Lower lobe of right lung (tissue), 2 donors: Measurements from ENCODE around the gene CHI3L1. TPM values are rescaled to one million over a fixed set of nuclear protein-coding genes. Genes with fewer than 3 reads are reported as not detected.

Source experiments
- ATAC-seq, 2 donors: fragments of 200-7000 bp; cut with Tn5 transposase; one replicate each; pipeline ENCODE4 v1.9.1; 2020 to 2022; ENCODE audit warnings: mild to moderate bottlenecking in 2 of 2, moderate library complexity in 2 of 2
- DNase-seq: peaks from one replicate; pipeline ENCODE4 v3.0.0-alpha.2; 2020
- H3K27ac ChIP-seq: fragments of 200-600 bp; one replicate; pipeline ENCODE4 v1.8.0; 2022
- H3K27me3 ChIP-seq: fragments of 200-600 bp; one replicate; pipeline ENCODE4 v1.8.0; 2022; ENCODE audit warnings: low read depth
- H3K36me3 ChIP-seq: fragments of 200-600 bp; one replicate; pipeline ENCODE4 v1.8.0; 2022; ENCODE audit warnings: mild to moderate bottlenecking
- H3K4me1 ChIP-seq: fragments of 200-600 bp; one replicate; pipeline ENCODE4 v1.8.0; 2022
- H3K4me3 ChIP-seq: fragments of 200-600 bp; one replicate; pipeline ENCODE4 v1.8.0; 2022; ENCODE audit warnings: mild to moderate bottlenecking
- H3K9me3 ChIP-seq: fragments of 200-600 bp; one replicate; pipeline ENCODE4 v1.8.0; 2022
- intact Hi-C: fragments of 100-400 bp; cut with DNase I; formaldehyde crosslinking; loops from one replicate; pipeline ENCODE4 v1.11.0; 2022
- total RNA-seq: library from RNA; stranded (reverse); fragmentation: NEBNext Ultra II Directional; extraction: Animal tissue kit (Norgen Biotek cat#: 25700); gene quantifications from one replicate; pipeline ENCODE4 v1.2.1, GENCODE V29; 2021
- TF ChIP-seq, protein P1 (sequence below): fragments of 200-600 bp; IDR thresholded peaks from one replicate; pipeline ENCODE4 v1.8.0; 2022; ENCODE audit warnings: antibody characterized with exemption, mild to moderate bottlenecking
- donor health status: DM: no; HTN: yes; CAD: no; lungs with severe emphysema.

Gene CHI3L1
- total RNA-seq, 1 donor from 2014 or later = 22.2 TPM

GRCh38 chr1:203167026-203167912, 19.2 kb downstream of the CHI3L1 start:
- ATAC-seq = no peak
- no peaks in the 10 kb centered on the region for H3K36me3 ChIP-seq
- H3K27me3 ChIP-seq = no peaks in the 10 kb centered on the region
- DNase-seq = no peak
- intact Hi-C loops = no loop called here
- no peaks in the 10 kb centered on the region for H3K9me3 ChIP-seq
- H3K27ac ChIP-seq = no peak overlapping the region
- no peak overlapping the region for H3K4me3 ChIP-seq
- H3K4me1 ChIP-seq = no peaks in the 10 kb centered on the region
- TF ChIP-seq, protein P1, sequence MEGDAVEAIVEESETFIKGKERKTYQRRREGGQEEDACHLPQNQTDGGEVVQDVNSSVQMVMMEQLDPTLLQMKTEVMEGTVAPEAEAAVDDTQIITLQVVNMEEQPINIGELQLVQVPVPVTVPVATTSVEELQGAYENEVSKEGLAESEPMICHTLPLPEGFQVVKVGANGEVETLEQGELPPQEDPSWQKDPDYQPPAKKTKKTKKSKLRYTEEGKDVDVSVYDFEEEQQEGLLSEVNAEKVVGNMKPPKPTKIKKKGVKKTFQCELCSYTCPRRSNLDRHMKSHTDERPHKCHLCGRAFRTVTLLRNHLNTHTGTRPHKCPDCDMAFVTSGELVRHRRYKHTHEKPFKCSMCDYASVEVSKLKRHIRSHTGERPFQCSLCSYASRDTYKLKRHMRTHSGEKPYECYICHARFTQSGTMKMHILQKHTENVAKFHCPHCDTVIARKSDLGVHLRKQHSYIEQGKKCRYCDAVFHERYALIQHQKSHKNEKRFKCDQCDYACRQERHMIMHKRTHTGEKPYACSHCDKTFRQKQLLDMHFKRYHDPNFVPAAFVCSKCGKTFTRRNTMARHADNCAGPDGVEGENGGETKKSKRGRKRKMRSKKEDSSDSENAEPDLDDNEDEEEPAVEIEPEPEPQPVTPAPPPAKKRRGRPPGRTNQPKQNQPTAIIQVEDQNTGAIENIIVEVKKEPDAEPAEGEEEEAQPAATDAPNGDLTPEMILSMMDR = no peak

GRCh38 chr1:203166192-203166940, 20.1 kb downstream of the CHI3L1 start:
- DNase-seq (no peak), ATAC-seq (peak; percentile 57 to 71)
- intact Hi-C loops = no loop called here
- no peak overlapping the region for H3K27ac ChIP-seq
- H3K27me3 ChIP-seq = no peaks in the 10 kb centered on the region
- no peaks in the 10 kb centered on the region for H3K9me3 ChIP-seq
- H3K4me1 ChIP-seq = no peaks in the 10 kb centered on the region
- no peaks in the 10 kb centered on the region for H3K36me3 ChIP-seq
- TF ChIP-seq, protein P1 = peak; percentile 12
- no peak overlapping the region for H3K4me3 ChIP-seq

- ATAC-seq (no peak), DNase-seq (no peak)
- TF ChIP-seq, protein P1 = no peak
- Histone ChIP-seq H3K4me3 (no peak overlapping the region), H3K4me1 (no peaks in the 10 kb centered on the region), H3K27me3 (no peaks in the 10 kb centered on the region), H3K36me3 (no peaks in the 10 kb centered on the region), H3K9me3 (no peaks in the 10 kb centered on the region), H3K27ac (no peak overlapping the region)
- intact Hi-C loops = no loop called here
Observed at GRCh38 chr1:203165800-203166161, 20.7 kb downstream of the CHI3L1 start.

DNA sequence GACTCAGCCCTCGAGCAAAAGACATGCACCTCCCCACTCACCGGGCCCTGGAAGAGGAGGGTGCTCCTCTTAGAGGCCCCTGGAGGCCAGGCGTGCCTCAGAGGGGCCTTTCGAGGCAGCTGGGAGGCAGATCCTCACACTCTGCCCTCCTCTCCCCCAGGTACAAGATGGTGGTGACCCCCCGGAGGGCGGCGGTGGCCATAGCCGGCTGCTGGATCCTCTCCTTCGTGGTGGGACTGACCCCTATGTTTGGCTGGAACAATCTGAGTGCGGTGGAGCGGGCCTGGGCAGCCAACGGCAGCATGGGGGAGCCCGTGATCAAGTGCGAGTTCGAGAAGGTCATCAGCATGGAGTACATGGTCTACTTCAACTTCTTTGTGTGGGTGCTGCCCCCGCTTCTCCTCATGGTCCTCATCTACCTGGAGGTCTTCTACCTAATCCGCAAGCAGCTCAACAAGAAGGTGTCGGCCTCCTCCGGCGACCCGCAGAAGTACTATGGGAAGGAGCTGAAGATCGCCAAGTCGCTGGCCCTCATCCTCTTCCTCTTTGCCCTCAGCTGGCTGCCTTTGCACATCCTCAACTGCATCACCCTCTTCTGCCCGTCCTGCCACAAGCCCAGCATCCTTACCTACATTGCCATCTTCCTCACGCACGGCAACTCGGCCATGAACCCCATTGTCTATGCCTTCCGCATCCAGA, 21.3 kb downstream of the CHI3L1 start:
- intact Hi-C loops = no loop called here
- ATAC-seq (no peak), DNase-seq (peak; percentile 34)
- Histone ChIP-seq H3K9me3 (no peaks in the 10 kb centered on the region), H3K27ac (no peak overlapping the region), H3K36me3 (no peaks in the 10 kb centered on the region), H3K27me3 (no peaks in the 10 kb centered on the region), H3K4me3 (no peak overlapping the region), H3K4me1 (no peaks in the 10 kb centered on the region)
- TF ChIP-seq, protein P1 = no peak

- TF ChIP-seq, protein P1 = no peak
- Histone ChIP-seq H3K4me3 (no peak overlapping the region), H3K36me3 (no peaks in the 10 kb centered on the region), H3K4me1 (no peaks in the 10 kb centered on the region), H3K27ac (no peak overlapping the region), H3K27me3 (no peaks in the 10 kb centered on the region), H3K9me3 (no peaks in the 10 kb centered on the region)
- ATAC-seq (no peak), DNase-seq (peak; percentile 14)
- intact Hi-C loops = no loop called here
Observed at GRCh38 chr1:203163891-203164635, 22.4 kb downstream of the CHI3L1 start.
